Neural cell (in vitro differentiated cells): ENCODE measurements around the gene ZDHHC8. TPM values are rescaled to one million over a fixed set of nuclear protein-coding genes. Genes with fewer than 3 reads are reported as not detected.

ENCODE experiments used
- H2AFZ ChIP-seq: fragments of 200-600, 300-800 bp; sonication (generic), shearing (Covaris generic); 2 replicates; pipeline ENCODE4 v1.6.0; 2014; ENCODE audit warnings: low read depth, mild to moderate bottlenecking, antibody characterized with exemption, low read length, moderate library complexity
- H3F3A ChIP-seq: fragments of 200-600 bp; shearing (Covaris generic); 2 replicates; pipeline ENCODE4 v1.6.1; 2016; ENCODE audit warnings: mild to moderate bottlenecking, moderate library complexity, mixed read lengths, antibody characterized with exemption, low read length; ENCODE audit not compliant: insufficient read depth, poor library complexity, severe bottlenecking
- H3K27ac ChIP-seq: fragments of 200-600, 300-800 bp; sonication (generic), shearing (Covaris generic); 2 replicates; pipeline ENCODE4 v1.5.1; 2014; ENCODE audit warnings: mild to moderate bottlenecking, low read length, moderate library complexity
- H3K27me3 ChIP-seq: fragments of 300-800, 200-600 bp; sonication (generic), shearing (Covaris generic); 2 replicates; pipeline ENCODE4 v1.6.0; 2014; ENCODE audit warnings: mild to moderate bottlenecking, low read depth, low read length, moderate library complexity; ENCODE audit not compliant: insufficient read depth
- H3K36me3 ChIP-seq: fragments of 300-800, 200-600 bp; sonication (generic), shearing (Covaris generic); 2 replicates; pipeline ENCODE4 v1.5.1; 2014; ENCODE audit warnings: mild to moderate bottlenecking, antibody characterized with exemption, low read length, moderate library complexity; ENCODE audit not compliant: insufficient read depth
- H3K4me2 ChIP-seq: fragments of 300-800, 200-600 bp; sonication (generic), shearing (Covaris generic); 2 replicates; pipeline ENCODE4 v1.6.0; 2014; ENCODE audit warnings: mild to moderate bottlenecking, low read length
- H3K4me3 ChIP-seq: fragments of 300-800, 200-600 bp; sonication (generic), shearing (Covaris generic); 2 replicates; pipeline ENCODE4 v1.5.1; 2014; ENCODE audit warnings: mild to moderate bottlenecking, low read length, moderate library complexity
- H3K79me2 ChIP-seq: fragments of 200-600 bp; shearing (Covaris generic); replicated peaks from 2 replicates; pipeline ENCODE4 v1.6.0; 2014; ENCODE audit warnings: mild to moderate bottlenecking, low read length, moderate library complexity; ENCODE audit not compliant: insufficient read depth
- H3K9ac ChIP-seq: fragments of 300-800, 200-600 bp; sonication (generic), shearing (Covaris generic); 2 replicates; pipeline ENCODE4 v1.6.1; 2016; ENCODE audit warnings: mild to moderate bottlenecking, low read length, mixed read lengths
- H3K9me2 ChIP-seq: fragments of 200-600 bp; shearing (Covaris generic); 2 replicates; pipeline ENCODE4 v1.6.1; 2016; ENCODE audit warnings: mild to moderate bottlenecking, low read length, mixed read lengths; ENCODE audit not compliant: insufficient read depth
- H3K9me3 ChIP-seq: fragments of 200-600, 300-800 bp; sonication (generic), shearing (Covaris generic); 2 replicates; pipeline ENCODE4 v1.6.1; 2016; ENCODE audit warnings: mild to moderate bottlenecking, mixed run types, low read length, moderate library complexity, mixed read lengths
- H4K20me1 ChIP-seq: fragments of 200-600 bp; shearing (Covaris generic); 2 replicates; pipeline ENCODE4 v1.6.1; 2016; ENCODE audit warnings: mild to moderate bottlenecking, mixed run types; ENCODE audit not compliant: insufficient read depth
- EP300 ChIP-seq: fragments of 450-650 bp; conservative IDR thresholded peaks from 2 replicates; pipeline ENCODE4 v1.6.1; 2014; ENCODE audit warnings: antibody characterized with exemption, mild to moderate bottlenecking, moderate library complexity; ENCODE audit not compliant: poor library complexity, severe bottlenecking
- EZH2 ChIP-seq: fragments of 200-600, 300-800 bp; shearing (Covaris generic), sonication (generic); IDR thresholded peaks from 2 replicates; pipeline ENCODE4 v1.6.1; 2014; ENCODE audit warnings: antibody characterized with exemption, low read length, borderline replicate concordance, mild to moderate bottlenecking; ENCODE audit not compliant: insufficient read depth, poor library complexity, severe bottlenecking
- MXI1 ChIP-seq: fragments of 450-650 bp; conservative IDR thresholded peaks from 2 replicates; pipeline ENCODE4 v1.6.1; 2014; ENCODE audit warnings: antibody characterized with exemption, mild to moderate bottlenecking; ENCODE audit not compliant: poor library complexity, severe bottlenecking
- POLR2AphosphoS5 ChIP-seq: IDR thresholded peaks from 2 replicates; pipeline ENCODE4 v1.6.1; 2012
- RAD21 ChIP-seq: fragments of 450-650 bp; conservative IDR thresholded peaks from 2 replicates; pipeline ENCODE4 v1.6.1; 2014; ENCODE audit warnings: antibody characterized with exemption, mild to moderate bottlenecking, moderate library complexity
- SMC3 ChIP-seq: fragments of 450-650 bp; conservative IDR thresholded peaks from 2 replicates; pipeline ENCODE4 v1.6.1; 2014; ENCODE audit warnings: antibody characterized with exemption, mild to moderate bottlenecking, moderate library complexity; ENCODE audit not compliant: poor library complexity
- TAF1 ChIP-seq: IDR thresholded peaks from 2 replicates; pipeline ENCODE4 v1.6.1; 2012; ENCODE audit warnings: low read depth
- polyA plus RNA-seq: library from polyadenylated mRNA; depleted of rRNA; stranded (reverse); fragments of >200 nt; gene quantifications from 2 replicates; pipeline ENCODE4 v1.2.3, GENCODE V29; 2014
- TF ChIP-seq, protein P1 (sequence below): fragments of 450-650 bp; IDR thresholded peaks from 2 replicates; pipeline ENCODE4 v1.5.1; 2014; ENCODE audit warnings: antibody characterized with exemption, mild to moderate bottlenecking, moderate library complexity; ENCODE audit not compliant: poor library complexity, severe bottlenecking
- TF ChIP-seq, protein P2 (sequence below): IDR thresholded peaks from 2 replicates; pipeline ENCODE4 v1.6.1; 2012; ENCODE audit warnings: borderline replicate concordance

The ZDHHC8 gene
- polyA plus RNA-seq, 1 donor from 2014 or later, result 4.5 TPM

DNA sequence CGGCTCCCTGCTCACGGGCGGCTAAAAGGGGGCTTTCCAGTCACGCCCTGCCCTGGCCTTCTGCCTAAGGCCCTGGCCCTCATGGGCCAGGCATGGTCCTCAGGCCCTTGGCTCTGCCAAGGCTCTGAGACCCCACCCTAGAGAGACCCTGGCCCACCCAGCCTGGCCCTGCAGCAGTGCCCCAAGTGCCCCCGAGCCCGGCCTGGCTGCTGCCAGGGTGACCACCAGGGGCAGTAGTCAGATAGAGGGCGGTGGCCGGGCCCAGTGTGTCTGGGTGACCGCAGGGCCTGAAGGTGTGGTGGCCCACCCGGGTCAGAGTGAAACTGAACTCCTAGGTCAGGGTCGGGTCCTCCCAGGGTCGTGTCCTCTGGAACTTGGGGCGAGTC is 48.6 kb downstream of the ZDHHC8 start:
- no peaks in the 10 kb centered on the region for H4K20me1 ChIP-seq
- no peak overlapping the region for H3K27ac ChIP-seq
- TF ChIP-seq RAD21, result no peak
- TF ChIP-seq, protein P1, sequence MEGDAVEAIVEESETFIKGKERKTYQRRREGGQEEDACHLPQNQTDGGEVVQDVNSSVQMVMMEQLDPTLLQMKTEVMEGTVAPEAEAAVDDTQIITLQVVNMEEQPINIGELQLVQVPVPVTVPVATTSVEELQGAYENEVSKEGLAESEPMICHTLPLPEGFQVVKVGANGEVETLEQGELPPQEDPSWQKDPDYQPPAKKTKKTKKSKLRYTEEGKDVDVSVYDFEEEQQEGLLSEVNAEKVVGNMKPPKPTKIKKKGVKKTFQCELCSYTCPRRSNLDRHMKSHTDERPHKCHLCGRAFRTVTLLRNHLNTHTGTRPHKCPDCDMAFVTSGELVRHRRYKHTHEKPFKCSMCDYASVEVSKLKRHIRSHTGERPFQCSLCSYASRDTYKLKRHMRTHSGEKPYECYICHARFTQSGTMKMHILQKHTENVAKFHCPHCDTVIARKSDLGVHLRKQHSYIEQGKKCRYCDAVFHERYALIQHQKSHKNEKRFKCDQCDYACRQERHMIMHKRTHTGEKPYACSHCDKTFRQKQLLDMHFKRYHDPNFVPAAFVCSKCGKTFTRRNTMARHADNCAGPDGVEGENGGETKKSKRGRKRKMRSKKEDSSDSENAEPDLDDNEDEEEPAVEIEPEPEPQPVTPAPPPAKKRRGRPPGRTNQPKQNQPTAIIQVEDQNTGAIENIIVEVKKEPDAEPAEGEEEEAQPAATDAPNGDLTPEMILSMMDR, result no peak
- TF ChIP-seq, protein P2, sequence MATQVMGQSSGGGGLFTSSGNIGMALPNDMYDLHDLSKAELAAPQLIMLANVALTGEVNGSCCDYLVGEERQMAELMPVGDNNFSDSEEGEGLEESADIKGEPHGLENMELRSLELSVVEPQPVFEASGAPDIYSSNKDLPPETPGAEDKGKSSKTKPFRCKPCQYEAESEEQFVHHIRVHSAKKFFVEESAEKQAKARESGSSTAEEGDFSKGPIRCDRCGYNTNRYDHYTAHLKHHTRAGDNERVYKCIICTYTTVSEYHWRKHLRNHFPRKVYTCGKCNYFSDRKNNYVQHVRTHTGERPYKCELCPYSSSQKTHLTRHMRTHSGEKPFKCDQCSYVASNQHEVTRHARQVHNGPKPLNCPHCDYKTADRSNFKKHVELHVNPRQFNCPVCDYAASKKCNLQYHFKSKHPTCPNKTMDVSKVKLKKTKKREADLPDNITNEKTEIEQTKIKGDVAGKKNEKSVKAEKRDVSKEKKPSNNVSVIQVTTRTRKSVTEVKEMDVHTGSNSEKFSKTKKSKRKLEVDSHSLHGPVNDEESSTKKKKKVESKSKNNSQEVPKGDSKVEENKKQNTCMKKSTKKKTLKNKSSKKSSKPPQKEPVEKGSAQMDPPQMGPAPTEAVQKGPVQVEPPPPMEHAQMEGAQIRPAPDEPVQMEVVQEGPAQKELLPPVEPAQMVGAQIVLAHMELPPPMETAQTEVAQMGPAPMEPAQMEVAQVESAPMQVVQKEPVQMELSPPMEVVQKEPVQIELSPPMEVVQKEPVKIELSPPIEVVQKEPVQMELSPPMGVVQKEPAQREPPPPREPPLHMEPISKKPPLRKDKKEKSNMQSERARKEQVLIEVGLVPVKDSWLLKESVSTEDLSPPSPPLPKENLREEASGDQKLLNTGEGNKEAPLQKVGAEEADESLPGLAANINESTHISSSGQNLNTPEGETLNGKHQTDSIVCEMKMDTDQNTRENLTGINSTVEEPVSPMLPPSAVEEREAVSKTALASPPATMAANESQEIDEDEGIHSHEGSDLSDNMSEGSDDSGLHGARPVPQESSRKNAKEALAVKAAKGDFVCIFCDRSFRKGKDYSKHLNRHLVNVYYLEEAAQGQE, result no peak
- no peak for TF ChIP-seq MXI1
- no peak for TF ChIP-seq POLR2AphosphoS5
- no peak overlapping the region for H3K4me2 ChIP-seq
- H2AFZ ChIP-seq, result no peak overlapping the region
- no peaks in the 10 kb centered on the region for H3K79me2 ChIP-seq
- H3K9me3 ChIP-seq, result no peaks in the 10 kb centered on the region
- H3K4me3 ChIP-seq, result no peak overlapping the region
- H3K27me3 ChIP-seq, result no peaks in the 10 kb centered on the region
- no peaks in the 10 kb centered on the region for H3F3A ChIP-seq
- H3K36me3 ChIP-seq, result no peaks in the 10 kb centered on the region
- no peak overlapping the region for H3K9ac ChIP-seq
- no peaks in the 10 kb centered on the region for H3K9me2 ChIP-seq

DNA sequence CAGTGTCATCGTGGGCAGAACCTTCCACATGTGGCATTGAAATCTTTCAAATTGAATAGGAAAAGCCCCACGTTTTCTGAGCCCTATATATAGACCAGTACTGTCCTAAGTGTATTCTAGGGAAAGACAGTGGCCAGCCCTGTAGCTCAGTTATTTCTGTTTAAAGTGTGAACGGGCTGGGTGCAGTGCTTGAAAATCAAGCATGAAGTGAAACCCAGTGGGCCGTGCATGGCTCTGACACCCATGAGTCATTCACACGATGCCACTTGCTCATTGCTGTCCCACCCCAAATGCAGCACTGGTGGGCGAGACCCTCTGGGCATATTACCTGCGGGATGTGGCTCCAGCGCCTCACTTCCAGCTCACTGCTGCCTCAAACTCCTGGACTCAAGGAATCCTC is 49.0 kb downstream of the ZDHHC8 start:
- Histone ChIP-seq H3K4me3 (no peak overlapping the region), H3K36me3 (no peaks in the 10 kb centered on the region), H4K20me1 (no peaks in the 10 kb centered on the region), H3K9ac (no peak overlapping the region), H2AFZ (no peak overlapping the region), H3K79me2 (no peaks in the 10 kb centered on the region), H3K9me3 (no peaks in the 10 kb centered on the region), H3F3A (no peaks in the 10 kb centered on the region), H3K4me2 (no peak overlapping the region), H3K9me2 (no peaks in the 10 kb centered on the region), H3K27me3 (no peaks in the 10 kb centered on the region), H3K27ac (no peak overlapping the region)
- TF ChIP-seq EZH2 (no peak), RAD21 (no peak), SMC3 (no peak), POLR2AphosphoS5 (no peak), TAF1 (no peak), MXI1 (no peak), EP300 (no peak)
- TF ChIP-seq, protein P1, result no peak
- TF ChIP-seq, protein P2, result no peak
